ENCODE results near the gene TOMM70. TPM values are rescaled to one million over a fixed set of nuclear protein-coding genes. Genes with fewer than 3 reads are reported as not detected.
A peak's percentile ranks its signal among the peaks of the same experiment; 100 is the strongest.

The TOMM70 gene
- total and polyA plus RNA-seq, 3 experiments from 2014 or later: 21.7 to 64.5 (median 63.5) TPM

GRCh38 chr3:100399341-100400071 lies 1.4 kb downstream of the TOMM70 start:
- Histone ChIP-seq H3K9me3 (ENCODE audit: low read length) (no peaks in the 10 kb centered on the region), H3K27me3 (ENCODE audit: insufficient read depth, low read length, poor library complexity, severe bottlenecking) (no peaks in the 10 kb centered on the region), H3K27ac (ENCODE audit: low read depth, low read length) (peak overlapping the region; percentile 87), H3K4me3 (ENCODE audit: low read length) (peak overlapping the region; percentile 90), H3K4me1 (ENCODE audit: insufficient read depth, low read length) (peaks cover 41% of the 10 kb centered on the region), H3K36me3 (ENCODE audit: insufficient read depth, low read length) (no peaks in the 10 kb centered on the region)
- Mint-ChIP-seq H3K4me1 (peaks cover 57 to 83% (median 67%) of the 10 kb centered on the region in 3 donors), H3K9me3 (no peaks in the 10 kb centered on the region), H3K4me3 (peak overlapping the region; percentile 95 to 100 (median 96)), H3K36me3 (peaks cover 0 to 19% (median 2%) of the 10 kb centered on the region in 3 donors), H3K27me3 (no peaks in the 10 kb centered on the region), H3K27ac (peak overlapping the region; percentile 84 to 99 (median 92))
- ChIA-PET POLR2A (no interaction called here), CTCF (no interaction called here)
- no peak for DNase-seq

- Histone ChIP-seq H3K36me3 (ENCODE audit: insufficient read depth, low read length) (no peaks in the 10 kb centered on the region), H3K4me3 (ENCODE audit: low read length) (no peak overlapping the region), H3K9me3 (ENCODE audit: low read length) (no peaks in the 10 kb centered on the region), H3K27me3 (ENCODE audit: insufficient read depth, low read length, poor library complexity, severe bottlenecking) (no peaks in the 10 kb centered on the region), H3K27ac (ENCODE audit: low read depth, low read length) (no peak overlapping the region), H3K4me1 (ENCODE audit: insufficient read depth, low read length) (peaks cover 17% of the 10 kb centered on the region)
- POLR2A ChIA-PET: interaction anchor here (0.6 kb wide), 1 partner anchor 372 kb away, joined by 3 read pairs; no protein-coding TSS in a partner anchor
- Mint-ChIP-seq H3K27ac (peak overlapping the region in 1 of 8 donors; percentile 28), H3K36me3 (peaks cover 0 to 29% (median 2%) of the 10 kb centered on the region in 3 donors), H3K4me3 (peak overlapping the region in 1 of 7 donors; percentile 47), H3K9me3 (no peaks in the 10 kb centered on the region), H3K4me1 (peaks cover 56 to 80% (median 60%) of the 10 kb centered on the region in 3 donors), H3K27me3 (no peaks in the 10 kb centered on the region)
- CTCF ChIA-PET: no interaction called here
- no peak for DNase-seq
Observed at GRCh38 chr3:100396967-100397366, 3.9 kb downstream of the TOMM70 start.

- peak overlapping the region in 2 of 7 donors; percentile 13 to 78 for H3K4me3 Mint-ChIP-seq
- H3K9me3 Mint-ChIP-seq: no peaks in the 10 kb centered on the region
- CTCF ChIA-PET: no interaction called here
- Histone ChIP-seq H3K27ac (ENCODE audit: low read depth, low read length) (no peak overlapping the region), H3K4me1 (ENCODE audit: insufficient read depth, low read length) (peaks cover 17% of the 10 kb centered on the region), H3K4me3 (ENCODE audit: low read length) (no peak overlapping the region), H3K9me3 (ENCODE audit: low read length) (no peaks in the 10 kb centered on the region), H3K27me3 (ENCODE audit: insufficient read depth, low read length, poor library complexity, severe bottlenecking) (no peaks in the 10 kb centered on the region), H3K36me3 (ENCODE audit: insufficient read depth, low read length) (no peaks in the 10 kb centered on the region)
- peak overlapping the region in 3 of 8 donors; percentile 18 to 61 (median 35) for H3K27ac Mint-ChIP-seq
- POLR2A ChIA-PET: no interaction called here
- H3K27me3 Mint-ChIP-seq: no peaks in the 10 kb centered on the region
- no peak for DNase-seq
- peaks cover 52 to 77% (median 59%) of the 10 kb centered on the region in 3 donors for H3K4me1 Mint-ChIP-seq
- peaks cover 0 to 20% (median 2%) of the 10 kb centered on the region in 3 donors for H3K36me3 Mint-ChIP-seq
Observed at GRCh38 chr3:100395679-100396431, 5.0 kb downstream of the TOMM70 start.

DNA sequence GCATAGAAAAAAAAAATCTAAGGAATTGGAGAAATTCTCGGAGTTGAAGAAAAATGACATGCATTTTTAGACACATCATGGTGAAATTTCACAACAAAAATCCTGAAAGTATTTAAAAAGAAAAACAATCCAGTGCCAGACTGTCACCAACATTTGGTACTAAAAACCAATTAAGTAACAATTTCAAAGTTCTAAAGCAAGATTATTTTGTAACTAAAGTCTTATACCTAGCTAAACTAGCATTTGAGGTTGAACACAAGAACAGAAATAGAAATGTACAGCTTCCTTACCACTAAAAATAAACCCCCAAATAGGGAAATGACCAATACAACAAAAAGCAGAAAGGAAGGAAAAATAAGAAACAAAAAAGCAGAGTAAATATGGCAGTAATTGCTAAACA lies 11.9 kb downstream of the TOMM70 start:
- POLR2A ChIA-PET: no interaction called here
- Histone ChIP-seq H3K27me3 (ENCODE audit: insufficient read depth, low read length, poor library complexity, severe bottlenecking) (no peaks in the 10 kb centered on the region), H3K27ac (ENCODE audit: low read depth, low read length) (no peak overlapping the region), H3K9me3 (ENCODE audit: low read length) (no peaks in the 10 kb centered on the region), H3K36me3 (ENCODE audit: insufficient read depth, low read length) (peaks cover 11% of the 10 kb centered on the region), H3K4me3 (ENCODE audit: low read length) (no peak overlapping the region), H3K4me1 (ENCODE audit: insufficient read depth, low read length) (peaks cover 4% of the 10 kb centered on the region)
- Mint-ChIP-seq H3K27ac (peak overlapping the region in 1 of 8 donors; percentile 50), H3K4me1 (peaks cover 26 to 54% (median 43%) of the 10 kb centered on the region in 3 donors), H3K4me3 (no peak overlapping the region), H3K9me3 (peaks cover 0 to 14% (median 4%) of the 10 kb centered on the region in 5 donors), H3K27me3 (no peaks in the 10 kb centered on the region), H3K36me3 (peaks cover 17 to 55% (median 20%) of the 10 kb centered on the region in 3 donors)
- DNase-seq: no peak
- CTCF ChIA-PET: no interaction called here

- Histone ChIP-seq H3K27me3 (ENCODE audit: insufficient read depth, low read length, poor library complexity, severe bottlenecking) (no peaks in the 10 kb centered on the region), H3K4me1 (ENCODE audit: insufficient read depth, low read length) (peaks cover 4% of the 10 kb centered on the region), H3K27ac (ENCODE audit: low read depth, low read length) (no peak overlapping the region), H3K36me3 (ENCODE audit: insufficient read depth, low read length) (peaks cover 15% of the 10 kb centered on the region), H3K4me3 (ENCODE audit: low read length) (no peak overlapping the region), H3K9me3 (ENCODE audit: low read length) (no peaks in the 10 kb centered on the region)
- peaks cover 17 to 65% (median 21%) of the 10 kb centered on the region in 3 donors for H3K36me3 Mint-ChIP-seq
- ChIA-PET POLR2A (no interaction called here), CTCF (interaction anchor here (1.9 kb wide), 1 partner anchor 15 kb away, joined by 4 read pairs; the partner anchor contains the start of gene LNP1)
- no peak overlapping the region for H3K4me3 Mint-ChIP-seq
- H3K27me3 Mint-ChIP-seq: no peaks in the 10 kb centered on the region
- peaks cover 0 to 14% (median 4%) of the 10 kb centered on the region in 5 donors for H3K9me3 Mint-ChIP-seq
- peaks cover 16 to 33% (median 32%) of the 10 kb centered on the region in 3 donors for H3K4me1 Mint-ChIP-seq
- H3K27ac Mint-ChIP-seq: peak overlapping the region in 2 of 8 donors; percentile 1 to 38
- DNase-seq: no peak
Observed at GRCh38 chr3:100386437-100387074, 14.3 kb downstream of the TOMM70 start.

DNA sequence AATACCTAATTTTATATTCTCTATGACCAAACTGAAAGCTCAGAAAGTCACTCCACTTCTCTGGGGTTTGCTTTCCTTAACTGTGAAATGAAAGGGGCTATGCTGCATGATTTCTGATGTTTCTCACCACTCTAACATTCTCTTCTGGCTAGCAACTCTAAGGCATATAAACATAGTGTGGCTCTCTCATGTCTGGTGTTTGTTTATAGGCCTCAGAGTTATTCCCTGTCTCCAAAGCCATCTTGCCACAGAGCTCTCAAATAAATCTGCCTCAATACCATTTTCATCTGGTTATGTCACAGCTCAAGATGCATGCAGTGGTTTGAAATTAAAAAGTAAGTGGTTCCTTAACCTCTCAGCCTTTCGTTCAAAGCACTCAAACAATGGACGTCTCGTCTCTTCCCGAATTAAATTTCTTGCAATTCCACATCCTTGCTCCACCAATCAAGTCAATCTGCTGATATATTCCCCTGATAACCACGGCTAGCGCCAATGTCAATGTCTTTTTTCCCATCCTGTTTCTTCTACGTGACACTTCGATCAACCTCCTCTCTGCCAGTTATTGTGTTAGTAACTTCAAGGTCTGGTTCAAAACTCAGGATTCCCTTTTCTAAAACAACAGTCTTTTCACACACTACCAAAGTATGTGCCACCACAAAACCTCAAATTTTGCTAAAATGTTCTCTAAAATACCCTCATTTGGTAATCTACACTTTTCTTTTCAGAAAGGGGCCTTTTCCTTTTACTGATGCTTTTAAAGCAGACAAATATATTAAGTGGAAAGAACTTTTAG lies 16.0 kb downstream of the TOMM70 start:
- Histone ChIP-seq H3K27ac (ENCODE audit: low read depth, low read length) (no peak overlapping the region), H3K4me3 (ENCODE audit: low read length) (no peak overlapping the region), H3K36me3 (ENCODE audit: insufficient read depth, low read length) (peaks cover 15% of the 10 kb centered on the region), H3K9me3 (ENCODE audit: low read length) (no peaks in the 10 kb centered on the region), H3K27me3 (ENCODE audit: insufficient read depth, low read length, poor library complexity, severe bottlenecking) (no peaks in the 10 kb centered on the region), H3K4me1 (ENCODE audit: insufficient read depth, low read length) (peaks cover 4% of the 10 kb centered on the region)
- no peak for DNase-seq
- Mint-ChIP-seq H3K4me1 (peaks cover 16 to 32% (median 28%) of the 10 kb centered on the region in 3 donors), H3K4me3 (no peak overlapping the region), H3K9me3 (peaks cover 0 to 14% (median 4%) of the 10 kb centered on the region in 5 donors), H3K27ac (peak overlapping the region in 1 of 8 donors; percentile 24), H3K27me3 (no peaks in the 10 kb centered on the region), H3K36me3 (peaks cover 17 to 76% (median 24%) of the 10 kb centered on the region in 3 donors)
- POLR2A ChIA-PET: no interaction called here
- CTCF ChIA-PET: interaction anchor here (1.9 kb wide), 1 partner anchor 17 kb away, joined by 4 read pairs; the partner anchor contains the start of gene LNP1

DNA sequence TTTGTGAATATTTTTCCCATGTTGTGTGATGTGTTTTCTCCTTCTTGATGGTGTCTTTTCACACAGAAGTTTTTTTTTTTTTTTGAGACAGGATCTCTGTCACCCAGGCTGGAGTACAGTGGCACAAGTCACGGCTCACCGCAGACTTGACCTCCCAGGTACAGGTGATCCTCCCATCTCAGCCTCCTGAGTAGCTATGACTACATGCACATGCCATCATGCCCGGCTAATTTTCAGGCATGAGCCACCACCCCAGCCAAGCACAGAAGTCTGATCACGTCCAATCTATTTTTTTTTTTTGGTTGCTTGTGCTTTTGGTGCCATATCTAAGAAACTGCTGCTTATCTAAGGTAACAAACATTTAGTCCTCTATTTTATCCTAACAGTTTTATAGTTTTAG lies 24.6 kb downstream of the TOMM70 start:
- Histone ChIP-seq H3K4me1 (ENCODE audit: insufficient read depth, low read length) (no peaks in the 10 kb centered on the region), H3K27ac (ENCODE audit: low read depth, low read length) (no peak overlapping the region), H3K36me3 (ENCODE audit: insufficient read depth, low read length) (peaks cover 16% of the 10 kb centered on the region), H3K4me3 (ENCODE audit: low read length) (no peak overlapping the region), H3K9me3 (ENCODE audit: low read length) (no peaks in the 10 kb centered on the region), H3K27me3 (ENCODE audit: insufficient read depth, low read length, poor library complexity, severe bottlenecking) (no peaks in the 10 kb centered on the region)
- ChIA-PET CTCF (no interaction called here), POLR2A (no interaction called here)
- H3K27ac Mint-ChIP-seq: peak overlapping the region in 2 of 8 donors; percentile 17 to 71
- no peaks in the 10 kb centered on the region for H3K27me3 Mint-ChIP-seq
- H3K4me1 Mint-ChIP-seq: no peaks in the 10 kb centered on the region
- peaks cover 0 to 84% (median 16%) of the 10 kb centered on the region in 3 donors for H3K36me3 Mint-ChIP-seq
- H3K9me3 Mint-ChIP-seq: no peaks in the 10 kb centered on the region
- no peak overlapping the region for H3K4me3 Mint-ChIP-seq
- DNase-seq: no peak
